ENCODE results near the gene SFMBT2.
A peak's percentile ranks its signal among the peaks of the same experiment; 100 is the strongest.
"Not testable (repeated sequence)": the region's sequence is repeated elsewhere in the genome, so short reads cannot be mapped to it uniquely, and the experiment has no call there.

Gene SFMBT2

DNA sequence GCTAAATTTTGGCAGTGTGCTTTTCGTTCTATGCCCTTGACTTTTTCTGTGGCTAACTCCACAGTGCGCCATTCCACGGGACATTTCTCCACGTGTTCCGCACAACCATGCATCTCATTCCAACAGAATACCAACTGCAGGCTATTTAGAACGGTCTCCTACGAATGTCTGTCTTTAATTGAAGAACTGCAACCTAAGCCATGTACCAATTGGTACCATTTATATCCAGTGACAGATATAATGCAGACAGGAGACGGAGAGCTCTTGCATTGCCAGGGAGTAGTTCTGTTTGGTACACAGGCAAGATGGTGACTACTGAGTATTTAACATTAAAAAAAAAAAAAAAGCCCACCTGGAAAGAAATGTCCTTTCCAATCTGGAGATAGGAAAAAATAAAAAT lies 9.1 kb downstream of the SFMBT2 start:
- Histone ChIP-seq H3K4me3 (ENCODE audit: control insufficient read depth in 1 of 7, extremely low read depth in 1 of 7, insufficient read depth in 4 of 7, low read depth in 2 of 7, low read length in 6 of 7) (no peak overlapping the region), H3K27me3 (replicated peaks in 2 of 5; ENCODE audit: control insufficient read depth in 4 of 5, insufficient read depth in 5 of 5, low read length in 4 of 5) (no peaks in the 10 kb centered on the region), H3K36me3 (ENCODE audit: control insufficient read depth in 4 of 4, insufficient read depth in 4 of 4, low read length in 3 of 4) (peaks cover 0 to 11% (median 1%) of the 10 kb centered on the region in 4 experiments), H3K9me3 (ENCODE audit: control extremely low read depth in 1 of 5, control insufficient read depth in 4 of 5, insufficient read depth in 2 of 5, low read depth in 1 of 5, low read length in 4 of 5) (no peaks in the 10 kb centered on the region), H3K4me1 (ENCODE audit: control extremely low read depth in 1 of 4, control insufficient read depth in 4 of 4, insufficient read depth in 4 of 4, low read length in 3 of 4) (peaks cover 0 to 10% (median under 1%) of the 10 kb centered on the region in 4 experiments), H3K27ac (ENCODE audit: insufficient read depth in 1 of 2, low read depth in 1 of 2, low read length in 2 of 2, poor library complexity in 1 of 2, severe bottlenecking in 2 of 2) (no peak overlapping the region)
- DNase-seq, result no peak
- CTCF ChIA-PET, result interaction anchor here (1.0 to 1.6 kb wide), 2 partner anchors 183 to 382 kb away, joined by 3 to 4 read pairs; no protein-coding TSS in a partner anchor
- POLR2A ChIA-PET, result no interaction called here
- 97% methylated on average over 7 of the region's 8 CpGs for WGBS (ENCODE audit: insufficient coverage)

DNA sequence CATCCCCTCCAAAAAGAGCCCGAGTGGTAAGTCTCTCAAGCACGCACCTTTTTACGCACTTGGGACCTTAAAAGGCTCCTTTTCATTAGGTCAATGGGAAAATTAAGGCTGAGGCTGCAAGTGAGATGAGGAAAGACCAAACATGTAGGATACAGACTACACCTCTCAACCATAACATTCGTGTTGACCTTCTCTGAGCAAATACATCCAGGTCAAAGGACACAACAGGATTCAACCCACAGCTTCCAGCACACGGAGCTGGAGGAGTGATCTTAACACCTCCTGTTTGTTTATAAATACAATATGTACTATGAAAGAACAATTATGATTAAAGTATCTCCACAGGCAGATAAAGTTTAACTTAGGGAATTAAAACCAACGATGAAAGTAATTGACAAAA lies 9.7 kb downstream of the SFMBT2 start:
- Histone ChIP-seq H3K4me1 (ENCODE audit: control extremely low read depth in 1 of 4, control insufficient read depth in 4 of 4, insufficient read depth in 4 of 4, low read length in 3 of 4) (peaks cover 0 to 5% (median 0%) of the 10 kb centered on the region in 4 experiments), H3K36me3 (ENCODE audit: control insufficient read depth in 4 of 4, insufficient read depth in 4 of 4, low read length in 3 of 4) (peaks cover 0 to 11% (median 1%) of the 10 kb centered on the region in 4 experiments), H3K9me3 (ENCODE audit: control extremely low read depth in 1 of 5, control insufficient read depth in 4 of 5, insufficient read depth in 2 of 5, low read depth in 1 of 5, low read length in 4 of 5) (no peaks in the 10 kb centered on the region), H3K4me3 (ENCODE audit: control insufficient read depth in 1 of 7, extremely low read depth in 1 of 7, insufficient read depth in 4 of 7, low read depth in 2 of 7, low read length in 6 of 7) (no peak overlapping the region), H3K27ac (ENCODE audit: insufficient read depth in 1 of 2, low read depth in 1 of 2, low read length in 2 of 2, poor library complexity in 1 of 2, severe bottlenecking in 2 of 2) (no peak overlapping the region), H3K27me3 (replicated peaks in 2 of 5; ENCODE audit: control insufficient read depth in 4 of 5, insufficient read depth in 5 of 5, low read length in 4 of 5) (no peaks in the 10 kb centered on the region)
- ChIA-PET CTCF (no interaction called here), POLR2A (no interaction called here)
- DNase-seq, result no peak
- WGBS (ENCODE audit: insufficient coverage), result 100% methylated on average over 2 of the region's 6 CpGs

DNA sequence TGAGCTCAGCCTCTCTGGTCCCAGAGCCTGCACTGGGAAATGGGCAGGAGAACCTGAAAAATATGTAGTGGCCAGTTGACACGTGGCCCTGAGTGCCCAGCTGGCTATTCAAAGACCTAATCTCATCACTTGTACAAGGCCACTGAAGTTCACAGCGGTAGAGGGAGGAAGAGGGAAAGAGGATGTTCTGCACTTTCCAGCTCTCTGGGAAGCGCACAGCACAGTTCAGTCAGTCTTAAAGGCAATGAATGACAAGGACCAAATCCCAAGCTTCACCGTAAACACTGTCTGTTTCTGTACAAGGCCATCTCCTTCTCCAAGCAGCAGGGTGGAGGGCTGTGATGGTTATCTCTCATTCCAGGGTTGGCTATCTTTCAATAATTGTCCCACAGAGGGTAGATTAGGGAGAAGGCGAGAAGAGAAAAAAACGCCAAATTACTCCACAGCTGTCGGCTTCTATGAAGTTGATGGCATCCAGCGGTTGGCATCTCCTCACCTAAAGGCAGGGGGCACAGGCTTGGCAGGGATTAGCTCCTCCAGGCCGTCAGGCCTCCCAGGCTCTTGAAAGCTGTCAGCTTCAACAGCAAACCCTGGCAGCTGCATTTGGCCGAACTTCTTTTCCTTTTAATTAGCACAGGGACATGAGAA lies 10.6 kb downstream of the SFMBT2 start:
- H3K27ac ChIP-seq (ENCODE audit: insufficient read depth in 1 of 2, low read depth in 1 of 2, low read length in 2 of 2, poor library complexity in 1 of 2, severe bottlenecking in 2 of 2), result no peak overlapping the region
- 93% methylated on average over 8 of the region's 10 CpGs for WGBS (ENCODE audit: insufficient coverage)
- H3K27me3 ChIP-seq (replicated peaks in 2 of 5; ENCODE audit: control insufficient read depth in 4 of 5, insufficient read depth in 5 of 5, low read length in 4 of 5), result no peaks in the 10 kb centered on the region
- H3K4me1 ChIP-seq (ENCODE audit: control extremely low read depth in 1 of 4, control insufficient read depth in 4 of 4, insufficient read depth in 4 of 4, low read length in 3 of 4), result peaks cover 0 to 3% (median 0%) of the 10 kb centered on the region in 4 experiments
- ChIA-PET POLR2A (no interaction called here), CTCF (interaction anchor here (0.7 to 1.2 kb wide), 3 partner anchors 11 to 20 kb away, joined by 3 read pairs; no protein-coding TSS in a partner anchor)
- no peak for DNase-seq
- no peaks in the 10 kb centered on the region for H3K9me3 ChIP-seq (ENCODE audit: control extremely low read depth in 1 of 5, control insufficient read depth in 4 of 5, insufficient read depth in 2 of 5, low read depth in 1 of 5, low read length in 4 of 5)
- H3K36me3 ChIP-seq (ENCODE audit: control insufficient read depth in 4 of 4, insufficient read depth in 4 of 4, low read length in 3 of 4), result peaks cover 0 to 10% (median 1%) of the 10 kb centered on the region in 4 experiments
- H3K4me3 ChIP-seq (ENCODE audit: control insufficient read depth in 1 of 7, extremely low read depth in 1 of 7, insufficient read depth in 4 of 7, low read depth in 2 of 7, low read length in 6 of 7), result no peak overlapping the region

DNA sequence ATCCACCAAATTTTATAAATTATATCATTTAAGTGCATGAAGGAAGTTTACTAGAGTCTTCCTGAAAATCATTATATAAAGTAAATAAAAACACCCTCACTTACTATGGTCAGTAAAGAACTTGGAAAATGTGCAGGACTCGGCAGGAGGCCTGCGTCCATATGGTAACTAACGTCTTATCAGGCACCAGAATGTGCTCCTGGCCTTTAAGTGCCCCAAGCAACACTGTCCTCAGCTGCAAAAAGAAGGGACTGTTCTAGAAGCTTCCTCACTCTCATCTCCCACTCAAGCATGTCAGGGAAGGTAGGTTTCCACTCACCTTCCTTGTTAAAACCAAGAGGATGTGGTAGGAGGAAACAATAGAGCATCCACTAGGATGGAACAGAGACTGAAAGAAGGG lies 11.3 kb downstream of the SFMBT2 start:
- CTCF ChIA-PET, result interaction anchor here (1.2 kb wide), 1 partner anchor 10 kb away, joined by 3 read pairs; no protein-coding TSS in a partner anchor
- no peaks in the 10 kb centered on the region for H3K27me3 ChIP-seq (replicated peaks in 2 of 5; ENCODE audit: control insufficient read depth in 4 of 5, insufficient read depth in 5 of 5, low read length in 4 of 5)
- peaks cover 0 to 8% (median 1%) of the 10 kb centered on the region in 4 experiments for H3K36me3 ChIP-seq (ENCODE audit: control insufficient read depth in 4 of 4, insufficient read depth in 4 of 4, low read length in 3 of 4)
- no peak overlapping the region for H3K4me3 ChIP-seq (ENCODE audit: control insufficient read depth in 1 of 7, extremely low read depth in 1 of 7, insufficient read depth in 4 of 7, low read depth in 2 of 7, low read length in 6 of 7)
- POLR2A ChIA-PET, result no interaction called here
- no peak overlapping the region for H3K27ac ChIP-seq (ENCODE audit: insufficient read depth in 1 of 2, low read depth in 1 of 2, low read length in 2 of 2, poor library complexity in 1 of 2, severe bottlenecking in 2 of 2)
- WGBS (ENCODE audit: insufficient coverage), result 100% methylated on average over 3 of the region's 3 CpGs
- H3K9me3 ChIP-seq (ENCODE audit: control extremely low read depth in 1 of 5, control insufficient read depth in 4 of 5, insufficient read depth in 2 of 5, low read depth in 1 of 5, low read length in 4 of 5), result no peaks in the 10 kb centered on the region
- peaks cover 0 to 3% (median 0%) of the 10 kb centered on the region in 4 experiments for H3K4me1 ChIP-seq (ENCODE audit: control extremely low read depth in 1 of 4, control insufficient read depth in 4 of 4, insufficient read depth in 4 of 4, low read length in 3 of 4)
- no peak for DNase-seq

DNA sequence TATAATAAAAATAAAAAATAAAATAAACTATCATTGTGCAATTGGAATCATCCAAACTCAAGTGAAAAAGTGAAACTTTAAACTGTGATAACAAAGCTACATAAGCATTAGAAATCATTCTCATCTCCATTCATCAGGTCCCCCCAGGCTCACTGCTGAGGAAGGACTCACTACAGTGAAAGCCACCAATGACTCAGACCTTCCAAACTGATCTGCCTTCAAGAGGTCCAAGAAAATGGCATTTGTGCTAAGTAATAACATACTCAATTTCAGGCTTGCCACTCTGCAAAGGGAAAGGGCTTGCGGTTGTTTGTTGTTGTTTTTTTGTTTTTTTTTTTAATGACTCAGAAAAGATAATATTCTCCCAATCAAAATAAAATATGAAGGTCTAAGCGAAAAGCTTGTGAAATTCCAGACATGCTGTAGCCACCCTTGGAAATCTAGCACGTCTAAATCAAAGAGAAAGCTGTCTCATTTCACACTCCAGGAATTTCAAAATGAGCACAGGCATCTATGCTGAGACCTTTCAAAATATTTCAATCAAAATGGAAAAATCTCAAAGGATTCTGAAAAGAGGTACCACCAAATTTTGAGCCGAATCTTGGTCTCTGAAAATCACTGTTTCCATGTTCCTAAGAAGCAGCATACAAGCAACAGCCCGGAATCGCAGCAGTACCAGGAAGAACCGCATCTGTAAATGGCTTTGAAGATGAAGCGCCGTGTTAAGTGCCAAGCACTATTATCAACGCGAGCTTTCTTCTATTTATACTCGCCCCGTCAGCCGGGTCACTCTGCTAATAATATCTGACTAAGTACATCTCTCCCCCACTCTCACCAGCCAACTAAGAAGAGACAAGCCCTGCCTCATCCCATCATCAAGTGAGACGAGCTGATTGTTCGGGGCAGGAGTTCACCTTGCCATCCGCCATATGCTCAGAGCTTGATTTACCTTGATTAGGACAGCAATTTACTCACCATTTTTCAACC lies 13.5 kb downstream of the SFMBT2 start:
- ChIA-PET CTCF (interaction anchor here (0.6 kb wide), 1 partner anchor 12 kb away, joined by 3 read pairs; no protein-coding TSS in a partner anchor), POLR2A (interaction anchor here (0.6 kb wide), 1 partner anchor 16 kb away, joined by 3 read pairs; no protein-coding TSS in a partner anchor)

DNA sequence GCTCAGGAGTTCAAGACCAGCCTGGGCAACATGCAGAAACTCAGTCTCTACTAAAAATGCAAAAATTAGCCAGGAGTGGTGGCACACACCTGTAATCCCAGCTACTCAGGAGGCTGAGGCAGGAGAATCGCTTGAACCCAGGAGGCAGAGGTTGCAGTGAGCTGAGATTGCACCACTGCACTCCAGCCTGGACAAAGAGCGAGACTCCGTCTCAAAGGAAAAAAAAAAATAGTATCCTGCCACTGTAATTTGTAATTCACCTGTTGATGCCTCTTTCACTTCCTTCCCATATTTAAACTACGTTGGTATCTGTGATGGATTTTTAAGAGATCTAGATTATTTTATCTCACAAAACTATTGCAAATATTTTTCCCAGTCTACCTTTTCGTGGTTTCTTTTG lies 18.5 kb downstream of the SFMBT2 start:
- H3K27me3 ChIP-seq (replicated peaks in 2 of 5; ENCODE audit: control insufficient read depth in 4 of 5, insufficient read depth in 5 of 5, low read length in 4 of 5); H3K9me3 ChIP-seq (ENCODE audit: control extremely low read depth in 1 of 5, control insufficient read depth in 4 of 5, insufficient read depth in 2 of 5, low read depth in 1 of 5, low read length in 4 of 5); H3K27ac ChIP-seq (ENCODE audit: insufficient read depth in 1 of 2, low read depth in 1 of 2, low read length in 2 of 2, poor library complexity in 1 of 2, severe bottlenecking in 2 of 2); CTCF ChIA-PET; POLR2A ChIA-PET; H3K36me3 ChIP-seq (ENCODE audit: control insufficient read depth in 4 of 4, insufficient read depth in 4 of 4, low read length in 3 of 4); H3K4me3 ChIP-seq (ENCODE audit: control insufficient read depth in 1 of 7, extremely low read depth in 1 of 7, insufficient read depth in 4 of 7, low read depth in 2 of 7, low read length in 6 of 7); DNase-seq: not testable (repeated sequence)
- no CpG with 5 or more reads among the region's 5 CpGs for WGBS (ENCODE audit: insufficient coverage)
- peaks cover 2 to 17% (median 7%) of the 10 kb centered on the region in 4 experiments for H3K4me1 ChIP-seq (ENCODE audit: control extremely low read depth in 1 of 4, control insufficient read depth in 4 of 4, insufficient read depth in 4 of 4, low read length in 3 of 4)

More for the DNA sequence above, 13.5 kb downstream of the SFMBT2 start:
- Histone ChIP-seq H3K27me3 (replicated peaks in 2 of 5; ENCODE audit: control insufficient read depth in 4 of 5, insufficient read depth in 5 of 5, low read length in 4 of 5) (no peaks in the 10 kb centered on the region), H3K4me3 (ENCODE audit: control insufficient read depth in 1 of 7, extremely low read depth in 1 of 7, insufficient read depth in 4 of 7, low read depth in 2 of 7, low read length in 6 of 7) (no peak overlapping the region), H3K4me1 (ENCODE audit: control extremely low read depth in 1 of 4, control insufficient read depth in 4 of 4, insufficient read depth in 4 of 4, low read length in 3 of 4) (peaks cover 0 to 3% (median 0%) of the 10 kb centered on the region in 4 experiments), H3K9me3 (ENCODE audit: control extremely low read depth in 1 of 5, control insufficient read depth in 4 of 5, insufficient read depth in 2 of 5, low read depth in 1 of 5, low read length in 4 of 5) (no peaks in the 10 kb centered on the region), H3K36me3 (ENCODE audit: control insufficient read depth in 4 of 4, insufficient read depth in 4 of 4, low read length in 3 of 4) (peaks cover 0 to 8% (median 1%) of the 10 kb centered on the region in 4 experiments), H3K27ac (ENCODE audit: insufficient read depth in 1 of 2, low read depth in 1 of 2, low read length in 2 of 2, poor library complexity in 1 of 2, severe bottlenecking in 2 of 2) (no peak overlapping the region)
- 97% methylated on average over 16 of the region's 17 CpGs for WGBS (ENCODE audit: insufficient coverage)
- peak in 2 of 3 donors; percentile 51 to 57 for DNase-seq

All from common myeloid progenitor, CD34-positive (primary cell).